Activated B cell treated with CpG ODN at 0.5 μM for 24 hours (primary cell): Measurements from ENCODE around the gene ATG4A. TPM values are rescaled to one million over a fixed set of nuclear protein-coding genes. Genes with fewer than 3 reads are reported as not detected.

ENCODE experiments used
- ATAC-seq: fragments of 200-7000 bp; cut with Tn5 transposase; one replicate; pipeline ENCODE4 v1.10.0; 2021; ENCODE audit warnings: low read depth, mild to moderate bottlenecking, moderate library complexity
- CTCF ChIA-PET: fragments of 350-600 bp; sonication (Branson Sonifier 250); formaldehyde crosslinking; loops from one replicate; lab custom pipeline; 2021; ENCODE audit warnings: antibody characterized with exemption; lab: Charles Lee
- POLR2A ChIA-PET: fragments of 350-600 bp; sonication (Branson Sonifier 250); formaldehyde crosslinking; loops from one replicate; lab custom pipeline; 2021; ENCODE audit warnings: antibody characterized with exemption; lab: Charles Lee
- DNase-seq: peaks from one replicate; pipeline ENCODE4 v3.0.0; 2022
- H3K27ac Mint-ChIP-seq: one replicate; pipeline ENCODE4 v1.8.0; 2020; ENCODE audit warnings: mixed read lengths
- H3K27me3 Mint-ChIP-seq: one replicate; pipeline ENCODE4 v1.8.0; 2021; ENCODE audit warnings: mixed read lengths
- H3K36me3 Mint-ChIP-seq: one replicate; pipeline ENCODE4 v1.8.0; 2021; ENCODE audit warnings: low read depth, mixed read lengths
- H3K4me1 Mint-ChIP-seq: one replicate; pipeline ENCODE4 v1.8.0; 2021; ENCODE audit warnings: mixed read lengths
- H3K4me3 Mint-ChIP-seq: one replicate; pipeline ENCODE4 v1.8.0; 2020; ENCODE audit warnings: mild to moderate bottlenecking, mixed read lengths
- H3K9me3 Mint-ChIP-seq: one replicate; pipeline ENCODE4 v1.8.0; 2020; ENCODE audit warnings: mixed read lengths
- intact Hi-C: fragments of 100-400 bp; cut with micrococcal nuclease; formaldehyde crosslinking; loops from one replicate; pipeline ENCODE4 v1.15.1; 2024
- total RNA-seq: library from RNA; stranded (reverse); gene quantifications from 2 replicates; pipeline ENCODE4 v1.2.3, GENCODE V29; 2022
- TF ChIP-seq, protein P1 (sequence below): fragments of 200-600 bp; IDR thresholded peaks from one replicate; pipeline ENCODE4 v1.8.0; 2022; ENCODE audit warnings: antibody characterized with exemption, mild to moderate bottlenecking

The ATG4A gene
- total RNA-seq, 1 donor from 2014 or later: 9.9 TPM

- H3K27me3 Mint-ChIP-seq: no peaks in the 10 kb centered on the region
- POLR2A ChIA-PET: no interaction called here
- peaks cover 24% of the 10 kb centered on the region for H3K36me3 Mint-ChIP-seq
- no peaks in the 10 kb centered on the region for H3K9me3 Mint-ChIP-seq
- DNase-seq (no peak), ATAC-seq (no peak)
- no peak overlapping the region for H3K27ac Mint-ChIP-seq
- CTCF ChIA-PET: no interaction called here
- intact Hi-C loops: no loop called here
- H3K4me3 Mint-ChIP-seq: no peak overlapping the region
- TF ChIP-seq, protein P1, sequence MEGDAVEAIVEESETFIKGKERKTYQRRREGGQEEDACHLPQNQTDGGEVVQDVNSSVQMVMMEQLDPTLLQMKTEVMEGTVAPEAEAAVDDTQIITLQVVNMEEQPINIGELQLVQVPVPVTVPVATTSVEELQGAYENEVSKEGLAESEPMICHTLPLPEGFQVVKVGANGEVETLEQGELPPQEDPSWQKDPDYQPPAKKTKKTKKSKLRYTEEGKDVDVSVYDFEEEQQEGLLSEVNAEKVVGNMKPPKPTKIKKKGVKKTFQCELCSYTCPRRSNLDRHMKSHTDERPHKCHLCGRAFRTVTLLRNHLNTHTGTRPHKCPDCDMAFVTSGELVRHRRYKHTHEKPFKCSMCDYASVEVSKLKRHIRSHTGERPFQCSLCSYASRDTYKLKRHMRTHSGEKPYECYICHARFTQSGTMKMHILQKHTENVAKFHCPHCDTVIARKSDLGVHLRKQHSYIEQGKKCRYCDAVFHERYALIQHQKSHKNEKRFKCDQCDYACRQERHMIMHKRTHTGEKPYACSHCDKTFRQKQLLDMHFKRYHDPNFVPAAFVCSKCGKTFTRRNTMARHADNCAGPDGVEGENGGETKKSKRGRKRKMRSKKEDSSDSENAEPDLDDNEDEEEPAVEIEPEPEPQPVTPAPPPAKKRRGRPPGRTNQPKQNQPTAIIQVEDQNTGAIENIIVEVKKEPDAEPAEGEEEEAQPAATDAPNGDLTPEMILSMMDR: no peak
- no peaks in the 10 kb centered on the region for H3K4me1 Mint-ChIP-seq
These were observed 65.4 kb downstream of the ATG4A start for GRCh38 chrX:108156934-108157466.

GRCh38 chrX:108157628-108158027 is 66.0 kb downstream of the ATG4A start:
- ATAC-seq (no peak), DNase-seq (no peak)
- TF ChIP-seq, protein P1: no peak
- H3K4me1 Mint-ChIP-seq: no peaks in the 10 kb centered on the region
- H3K27me3 Mint-ChIP-seq: no peaks in the 10 kb centered on the region
- intact Hi-C loops: no loop called here
- H3K4me3 Mint-ChIP-seq: no peak overlapping the region
- ChIA-PET POLR2A (no interaction called here), CTCF (no interaction called here)
- H3K36me3 Mint-ChIP-seq: peaks cover 22% of the 10 kb centered on the region
- H3K9me3 Mint-ChIP-seq: no peaks in the 10 kb centered on the region
- no peak overlapping the region for H3K27ac Mint-ChIP-seq

DNA sequence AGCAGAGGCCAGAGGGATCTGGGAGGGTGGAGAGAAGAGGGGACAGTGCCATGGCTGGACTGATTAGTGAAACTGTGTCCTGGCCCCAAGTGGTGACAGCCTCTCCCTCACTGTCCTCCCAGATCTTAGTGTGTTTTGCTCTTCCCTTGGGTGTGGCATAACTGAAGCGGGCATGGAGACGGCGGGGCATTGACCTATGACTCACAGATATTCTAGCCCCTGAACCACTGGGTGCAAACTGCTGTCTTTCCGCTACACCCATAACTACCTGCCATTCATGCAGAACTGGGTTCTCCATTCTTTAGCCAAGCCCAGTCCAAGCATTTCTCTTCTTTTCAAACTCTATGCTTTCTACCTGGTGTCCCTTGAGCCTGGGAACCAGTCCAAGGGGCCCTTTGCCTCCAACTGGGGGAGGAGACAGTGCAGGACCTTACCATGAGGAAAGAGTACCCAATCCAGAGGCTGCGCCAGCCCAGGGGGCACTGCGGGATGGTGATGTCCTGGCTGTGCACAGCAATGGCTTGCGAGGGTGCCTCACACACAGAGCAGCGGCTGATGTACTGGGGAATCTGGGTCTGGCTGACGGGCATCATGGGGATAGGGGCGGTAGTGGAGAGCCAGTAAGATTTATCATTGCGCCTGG is 67.6 kb downstream of the ATG4A start:
- POLR2A ChIA-PET: no interaction called here
- Mint-ChIP-seq H3K27ac (no peak overlapping the region), H3K27me3 (no peaks in the 10 kb centered on the region), H3K4me1 (no peaks in the 10 kb centered on the region), H3K4me3 (no peak overlapping the region), H3K9me3 (no peaks in the 10 kb centered on the region), H3K36me3 (peaks cover 11% of the 10 kb centered on the region)
- DNase-seq (no peak), ATAC-seq (no peak)
- TF ChIP-seq, protein P1: no peak
- intact Hi-C loops: no loop called here
- CTCF ChIA-PET: no interaction called here

GRCh38 chrX:108160309-108160708 is 68.7 kb downstream of the ATG4A start:
- POLR2A ChIA-PET: no interaction called here
- Mint-ChIP-seq H3K4me1 (no peaks in the 10 kb centered on the region), H3K36me3 (peaks cover 4% of the 10 kb centered on the region), H3K27ac (no peak overlapping the region), H3K4me3 (no peak overlapping the region), H3K9me3 (no peaks in the 10 kb centered on the region), H3K27me3 (no peaks in the 10 kb centered on the region)
- TF ChIP-seq, protein P1: no peak
- no peak for DNase-seq
- intact Hi-C loops: no loop called here
- CTCF ChIA-PET: no interaction called here
- no peak for ATAC-seq

GRCh38 chrX:108162265-108162664 is 70.7 kb downstream of the ATG4A start:
- Mint-ChIP-seq H3K4me1 (no peaks in the 10 kb centered on the region), H3K9me3 (no peaks in the 10 kb centered on the region), H3K36me3 (no peaks in the 10 kb centered on the region), H3K27ac (no peak overlapping the region), H3K27me3 (no peaks in the 10 kb centered on the region), H3K4me3 (no peak overlapping the region)
- ATAC-seq (no peak), DNase-seq (no peak)
- intact Hi-C loops: no loop called here
- CTCF ChIA-PET: no interaction called here
- POLR2A ChIA-PET: no interaction called here
- TF ChIP-seq, protein P1: no peak
